ENCODE results near the gene INF2.

GRCh38 chr14:104676694-104677511 is 12.5 kb upstream of the INF2 start:
- TF ChIP-seq, protein P1, sequence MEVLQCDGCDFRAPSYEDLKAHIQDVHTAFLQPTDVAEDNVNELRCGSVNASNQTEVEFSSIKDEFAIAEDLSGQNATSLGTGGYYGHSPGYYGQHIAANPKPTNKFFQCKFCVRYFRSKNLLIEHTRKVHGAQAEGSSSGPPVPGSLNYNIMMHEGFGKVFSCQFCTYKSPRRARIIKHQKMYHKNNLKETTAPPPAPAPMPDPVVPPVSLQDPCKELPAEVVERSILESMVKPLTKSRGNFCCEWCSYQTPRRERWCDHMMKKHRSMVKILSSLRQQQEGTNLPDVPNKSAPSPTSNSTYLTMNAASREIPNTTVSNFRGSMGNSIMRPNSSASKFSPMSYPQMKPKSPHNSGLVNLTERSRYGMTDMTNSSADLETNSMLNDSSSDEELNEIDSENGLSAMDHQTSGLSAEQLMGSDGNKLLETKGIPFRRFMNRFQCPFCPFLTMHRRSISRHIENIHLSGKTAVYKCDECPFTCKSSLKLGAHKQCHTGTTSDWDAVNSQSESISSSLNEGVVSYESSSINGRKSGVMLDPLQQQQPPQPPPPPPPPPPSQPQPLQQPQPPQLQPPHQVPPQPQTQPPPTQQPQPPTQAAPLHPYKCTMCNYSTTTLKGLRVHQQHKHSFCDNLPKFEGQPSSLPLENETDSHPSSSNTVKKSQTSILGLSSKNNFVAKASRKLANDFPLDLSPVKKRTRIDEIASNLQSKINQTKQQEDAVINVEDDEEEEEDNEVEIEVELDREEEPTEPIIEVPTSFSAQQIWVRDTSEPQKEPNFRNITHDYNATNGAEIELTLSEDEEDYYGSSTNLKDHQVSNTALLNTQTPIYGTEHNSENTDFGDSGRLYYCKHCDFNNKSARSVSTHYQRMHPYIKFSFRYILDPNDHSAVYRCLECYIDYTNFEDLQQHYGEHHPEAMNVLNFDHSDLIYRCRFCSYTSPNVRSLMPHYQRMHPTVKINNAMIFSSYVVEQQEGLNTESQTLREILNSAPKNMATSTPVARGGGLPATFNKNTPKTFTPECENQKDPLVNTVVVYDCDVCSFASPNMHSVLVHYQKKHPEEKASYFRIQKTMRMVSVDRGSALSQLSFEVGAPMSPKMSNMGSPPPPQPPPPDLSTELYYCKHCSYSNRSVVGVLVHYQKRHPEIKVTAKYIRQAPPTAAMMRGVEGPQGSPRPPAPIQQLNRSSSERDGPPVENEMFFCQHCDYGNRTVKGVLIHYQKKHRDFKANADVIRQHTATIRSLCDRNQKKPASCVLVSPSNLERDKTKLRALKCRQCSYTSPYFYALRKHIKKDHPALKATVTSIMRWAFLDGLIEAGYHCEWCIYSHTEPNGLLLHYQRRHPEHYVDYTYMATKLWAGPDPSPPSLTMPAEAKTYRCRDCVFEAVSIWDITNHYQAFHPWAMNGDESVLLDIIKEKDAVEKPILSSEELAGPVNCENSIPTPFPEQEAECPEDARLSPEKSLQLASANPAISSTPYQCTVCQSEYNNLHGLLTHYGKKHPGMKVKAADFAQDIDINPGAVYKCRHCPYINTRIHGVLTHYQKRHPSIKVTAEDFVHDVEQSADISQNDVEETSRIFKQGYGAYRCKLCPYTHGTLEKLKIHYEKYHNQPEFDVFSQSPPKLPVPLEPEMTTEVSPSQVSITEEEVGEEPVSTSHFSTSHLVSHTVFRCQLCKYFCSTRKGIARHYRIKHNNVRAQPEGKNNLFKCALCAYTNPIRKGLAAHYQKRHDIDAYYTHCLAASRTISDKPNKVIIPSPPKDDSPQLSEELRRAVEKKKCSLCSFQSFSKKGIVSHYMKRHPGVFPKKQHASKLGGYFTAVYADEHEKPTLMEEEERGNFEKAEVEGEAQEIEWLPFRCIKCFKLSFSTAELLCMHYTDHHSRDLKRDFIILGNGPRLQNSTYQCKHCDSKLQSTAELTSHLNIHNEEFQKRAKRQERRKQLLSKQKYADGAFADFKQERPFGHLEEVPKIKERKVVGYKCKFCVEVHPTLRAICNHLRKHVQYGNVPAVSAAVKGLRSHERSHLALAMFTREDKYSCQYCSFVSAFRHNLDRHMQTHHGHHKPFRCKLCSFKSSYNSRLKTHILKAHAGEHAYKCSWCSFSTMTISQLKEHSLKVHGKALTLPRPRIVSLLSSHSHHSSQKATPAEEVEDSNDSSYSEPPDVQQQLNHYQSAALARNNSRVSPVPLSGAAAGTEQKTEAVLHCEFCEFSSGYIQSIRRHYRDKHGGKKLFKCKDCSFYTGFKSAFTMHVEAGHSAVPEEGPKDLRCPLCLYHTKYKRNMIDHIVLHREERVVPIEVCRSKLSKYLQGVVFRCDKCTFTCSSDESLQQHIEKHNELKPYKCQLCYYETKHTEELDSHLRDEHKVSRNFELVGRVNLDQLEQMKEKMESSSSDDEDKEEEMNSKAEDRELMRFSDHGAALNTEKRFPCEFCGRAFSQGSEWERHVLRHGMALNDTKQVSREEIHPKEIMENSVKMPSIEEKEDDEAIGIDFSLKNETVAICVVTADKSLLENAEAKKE (CRISPR knock-in tag; IDR thresholded peaks at IDR 0.05), result no peak
- TF ChIP-seq, protein P2, sequence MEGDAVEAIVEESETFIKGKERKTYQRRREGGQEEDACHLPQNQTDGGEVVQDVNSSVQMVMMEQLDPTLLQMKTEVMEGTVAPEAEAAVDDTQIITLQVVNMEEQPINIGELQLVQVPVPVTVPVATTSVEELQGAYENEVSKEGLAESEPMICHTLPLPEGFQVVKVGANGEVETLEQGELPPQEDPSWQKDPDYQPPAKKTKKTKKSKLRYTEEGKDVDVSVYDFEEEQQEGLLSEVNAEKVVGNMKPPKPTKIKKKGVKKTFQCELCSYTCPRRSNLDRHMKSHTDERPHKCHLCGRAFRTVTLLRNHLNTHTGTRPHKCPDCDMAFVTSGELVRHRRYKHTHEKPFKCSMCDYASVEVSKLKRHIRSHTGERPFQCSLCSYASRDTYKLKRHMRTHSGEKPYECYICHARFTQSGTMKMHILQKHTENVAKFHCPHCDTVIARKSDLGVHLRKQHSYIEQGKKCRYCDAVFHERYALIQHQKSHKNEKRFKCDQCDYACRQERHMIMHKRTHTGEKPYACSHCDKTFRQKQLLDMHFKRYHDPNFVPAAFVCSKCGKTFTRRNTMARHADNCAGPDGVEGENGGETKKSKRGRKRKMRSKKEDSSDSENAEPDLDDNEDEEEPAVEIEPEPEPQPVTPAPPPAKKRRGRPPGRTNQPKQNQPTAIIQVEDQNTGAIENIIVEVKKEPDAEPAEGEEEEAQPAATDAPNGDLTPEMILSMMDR (conservative IDR thresholded peaks at IDR 0.05; ENCODE audit: low read depth in 2 of 2), result no peak
